ENCODE data around the gene AFMID. TPM values are rescaled to one million over a fixed set of nuclear protein-coding genes. Genes with fewer than 3 reads are reported as not detected.

AFMID gene
- total and polyA plus RNA-seq, 2 of the 8 experiments (the other 6 are each of a cell fraction or from before 2014, with no cell fraction given), result 49.0 to 53.0 TPM

DNA sequence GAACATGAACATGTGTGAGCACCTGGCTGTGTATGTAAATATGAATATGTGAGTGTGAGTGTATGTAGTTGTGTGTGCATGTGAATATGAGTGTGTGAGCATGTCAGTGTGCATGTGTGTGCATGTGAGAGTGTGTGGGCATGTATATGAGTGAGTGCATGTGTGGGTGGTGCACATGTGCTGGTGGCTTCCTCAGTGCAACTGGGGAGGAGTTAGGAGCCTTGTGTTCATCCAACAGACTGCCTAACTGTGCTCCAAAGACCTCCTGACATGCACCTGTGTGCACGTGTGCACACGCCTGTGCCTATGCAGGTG, 45.7 kb downstream of the AFMID start:
- H2BK12ac ChIP-seq (ENCODE audit: low read depth, low read length), result no peak overlapping the region
- WGBS, 2 experiments (ENCODE audit: extremely low coverage in 1 of 2, insufficient coverage in 1 of 2, insufficient read length in 1 of 2, insufficient replicate concordance in 2 of 2, low coverage in 1 of 2, low lambda C conversion rate in 2 of 2, missing lambda C conversion rate in 1 of 2), result 89% methylated on average over 2 of the region's 2 CpGs; no CpG with 5 or more reads in 1 of the 2 experiments
- H3K9me3 ChIP-seq (ENCODE audit: insufficient read depth in 2 of 2, low read depth in 1 of 2, low read length in 1 of 2), result no peaks in the 10 kb centered on the region
- no peak overlapping the region for H4K5ac ChIP-seq (ENCODE audit: insufficient read length, low read depth, low read length)
- H3K4me1 ChIP-seq (replicated peaks in 1 of 4; ENCODE audit: control insufficient read depth in 3 of 4, insufficient read depth in 4 of 4, low read length in 3 of 4), result peaks cover 0 to 8% (median 5%) of the 10 kb centered on the region in 4 experiments; a peak in 5 of 7 replicates
- H3K36me3 ChIP-seq (ENCODE audit: control insufficient read depth in 2 of 4, insufficient read depth in 4 of 4, low read length in 3 of 4), result no peaks in the 10 kb centered on the region
- ChIA-PET POLR2A (ENCODE audit: partially characterized antibody) (interaction anchor here (1.1 to 1.5 kb wide), 2 partner anchors 10 to 15 kb away, joined by 3 to 5 read pairs; no protein-coding TSS in a partner anchor), CTCF (ENCODE audit: partially characterized antibody) (interaction anchor here (4.6 kb wide), 1 partner anchor 18 kb away, joined by 24 read pairs; no protein-coding TSS in a partner anchor)
- H2BK5ac ChIP-seq (ENCODE audit: low read depth, low read length), result no peak overlapping the region
- no peak overlapping the region for H3K23ac ChIP-seq (ENCODE audit: insufficient read length)
- DNase-seq (ENCODE audit: low read depth in 1 of 2, low spot score in 2 of 2), result no peak
- no peaks in the 10 kb centered on the region for H3K79me1 ChIP-seq (ENCODE audit: low read depth, low read length)
- no peak overlapping the region for H3K56ac ChIP-seq (replicated peaks; ENCODE audit: insufficient read length, low read depth, low read length)
- H3K27me3 ChIP-seq (replicated peaks in 1 of 4; ENCODE audit: control insufficient read depth in 3 of 4, extremely low read depth in 1 of 4, insufficient read depth in 3 of 4, low read length in 3 of 4), result peaks cover 0 to 27% (median 22%) of the 10 kb centered on the region in 4 experiments; a peak in 6 of 7 replicates
- peaks cover 5% of the 10 kb centered on the region; the same call in 1 of the 2 replicates for H3K23me2 ChIP-seq (ENCODE audit: low read depth, low read length)
- H3K4me3 ChIP-seq (ENCODE audit: extremely low read depth in 1 of 4, insufficient read depth in 2 of 4, low read depth in 3 of 4, low read length in 4 of 4), result 0 out of 8 replicates have a peak overlapping the region, but pooled peaks of 1 of the 4 experiments have one; percentile 68
- FAIRE-seq, result no peak
- no peak overlapping the region for H4K8ac ChIP-seq (ENCODE audit: extremely low read depth, insufficient read depth, low read length)
- H3K27ac ChIP-seq (ENCODE audit: low read depth, low read length), result no peak overlapping the region
- H4K20me1 ChIP-seq (replicated peaks in 1 of 2; ENCODE audit: control insufficient read depth in 1 of 2, insufficient read depth in 2 of 2, low read length in 2 of 2), result peaks cover 0 to 2% of the 10 kb centered on the region in 2 experiments
- peak overlapping the region; percentile 5; the same call in 1 of the 2 replicates for H2BK15ac ChIP-seq (ENCODE audit: low read length)
- H3K79me2 ChIP-seq (ENCODE audit: control insufficient read depth in 1 of 2, insufficient read depth in 2 of 2, low read length in 2 of 2), result no peaks in the 10 kb centered on the region
- H2AFZ ChIP-seq (ENCODE audit: low read length), result no peak overlapping the region
- H2BK120ac ChIP-seq (replicated peaks; ENCODE audit: low read depth, low read length), result no peak overlapping the region
- no peak for TF ChIP-seq POU5F1 (IDR thresholded peaks at IDR 0.05; ENCODE audit: low read depth, low read length)
- no peak for TF ChIP-seq NRF1 (IDR thresholded peaks at IDR 0.05; ENCODE audit: low read depth, low read length)
- TF ChIP-seq GABPA (IDR thresholded peaks at IDR 0.05; ENCODE audit: borderline replicate concordance, insufficient read depth, low read length), result no peak
- TF ChIP-seq MAFK (IDR thresholded peaks at IDR 0.05; ENCODE audit: low read depth, low read length), result no peak
- no peak for TF ChIP-seq BACH1 (IDR thresholded peaks at IDR 0.05; ENCODE audit: low read length)
- TF ChIP-seq CBX5 (IDR thresholded peaks at IDR 0.05; ENCODE audit: low read depth, low read length), result no peak
- no peak overlapping the region; the same call in 1 of the 2 replicates for H2AK5ac ChIP-seq (ENCODE audit: low read depth, low read length)
- H3K9ac ChIP-seq (replicated peaks in 1 of 4; ENCODE audit: extremely low read depth in 1 of 4, low read depth in 3 of 4, low read length in 3 of 4), result no peak overlapping the region
- peak overlapping the region in 1 of 2 experiments; percentile 81; a peak in 1 of 4 replicates for H3K4me2 ChIP-seq (ENCODE audit: insufficient read depth in 1 of 2, low read depth in 2 of 2, low read length in 2 of 2)
- no peak overlapping the region for H3K14ac ChIP-seq (ENCODE audit: insufficient read length)
- no peak overlapping the region for H4K91ac ChIP-seq (replicated peaks; ENCODE audit: insufficient read length, low read length)
- no peak overlapping the region for H2BK20ac ChIP-seq (ENCODE audit: low read length)
- H3K18ac ChIP-seq (ENCODE audit: extremely low read depth, low read length), result no peak overlapping the region
- H3K4ac ChIP-seq (replicated peaks; ENCODE audit: insufficient read length, low read depth, low read length), result peak overlapping the region; percentile 57

Data from H1 (cell line).